DOHH2 (cell line): ENCODE data around the gene HOXA10.

Experiments used
- H3F3A ChIP-seq: fragments of 200-600 bp; sonication (generic), shearing (Covaris generic); 2 replicates; pipeline ENCODE4 v1.6.0; 2016; ENCODE audit warnings: antibody characterized with exemption, mild to moderate bottlenecking; ENCODE audit not compliant: control insufficient read depth, insufficient read depth
- H3K27ac ChIP-seq: fragments of 200-600 bp; sonication (generic); 2 replicates; pipeline ENCODE4 v1.5.1; 2014; ENCODE audit warnings: low read depth, mild to moderate bottlenecking, low read length, moderate library complexity
- H3K27me3 ChIP-seq: fragments of 200-600 bp; sonication (generic); 2 replicates; pipeline ENCODE4 v1.6.1; 2014; ENCODE audit warnings: mild to moderate bottlenecking, low read length, mixed read lengths; ENCODE audit not compliant: control insufficient read depth
- H3K36me3 ChIP-seq: fragments of 200-600 bp; sonication (generic); 2 replicates; pipeline ENCODE4 v1.6.1; 2014; ENCODE audit warnings: mild to moderate bottlenecking, low read length, moderate library complexity, mixed read lengths; ENCODE audit not compliant: control insufficient read depth
- H3K4me1 ChIP-seq: fragments of 200-600 bp; sonication (generic); 2 replicates; pipeline ENCODE4 v1.6.1; 2014; ENCODE audit warnings: mild to moderate bottlenecking, low read length, mixed read lengths; ENCODE audit not compliant: control insufficient read depth
- H3K4me2 ChIP-seq: fragments of 200-600 bp; sonication (generic); 2 replicates; pipeline ENCODE4 v1.6.0; 2014; ENCODE audit warnings: mild to moderate bottlenecking, low read length, moderate library complexity
- H3K4me3 ChIP-seq: fragments of 200-600 bp; sonication (generic); 2 replicates; pipeline ENCODE4 v1.5.1; 2014; ENCODE audit warnings: mild to moderate bottlenecking, low read length, mixed read lengths
- H3K79me2 ChIP-seq: fragments of 200-600 bp; sonication (generic); 2 replicates; pipeline ENCODE4 v1.6.1; 2014; ENCODE audit warnings: mild to moderate bottlenecking, low read length, mixed read lengths; ENCODE audit not compliant: control insufficient read depth
- H3K9me2 ChIP-seq: fragments of 200-600 bp; sonication (generic); replicated peaks from 2 replicates; pipeline ENCODE4 v1.6.1; 2014; ENCODE audit warnings: mild to moderate bottlenecking, low read length, mixed read lengths; ENCODE audit not compliant: control insufficient read depth
- H3K9me3 ChIP-seq: fragments of 200-600 bp; sonication (generic); 2 replicates; pipeline ENCODE4 v1.6.1; 2014; ENCODE audit warnings: antibody characterized with exemption, low read length, mixed read lengths; ENCODE audit not compliant: control insufficient read depth, insufficient read depth
- H4K20me1 ChIP-seq: fragments of 200-600 bp; sonication (generic); 2 replicates; pipeline ENCODE4 v1.6.0; 2014; ENCODE audit warnings: low read depth, mild to moderate bottlenecking, antibody characterized with exemption, low read length, moderate library complexity; ENCODE audit not compliant: control insufficient read depth, insufficient read depth
- EZH2phosphoT487 ChIP-seq: fragments of 200-600 bp; sonication (generic); IDR thresholded peaks from 2 replicates; pipeline ENCODE4 v1.6.1; 2017; ENCODE audit warnings: borderline replicate concordance, mild to moderate bottlenecking, antibody characterized with exemption, low read length, moderate library complexity, mixed read lengths
- TF ChIP-seq, protein P1 (sequence below): fragments of 200-600 bp; sonication (generic); IDR thresholded peaks from one replicate; pipeline ENCODE4 v1.5.1; 2014; ENCODE audit warnings: antibody characterized with exemption, mild to moderate bottlenecking, low read depth, low read length; ENCODE audit not compliant: poor library complexity, severe bottlenecking

The HOXA10 gene

GRCh38 chr7:27122077-27122910 lies 51.8 kb downstream of the HOXA10 start:
- Histone ChIP-seq H3K9me2 (no peaks in the 10 kb centered on the region), H3K4me1 (no peaks in the 10 kb centered on the region), H3K79me2 (no peaks in the 10 kb centered on the region), H3F3A (no peaks in the 10 kb centered on the region), H3K4me2 (no peak overlapping the region), H4K20me1 (no peaks in the 10 kb centered on the region), H3K27ac (no peak overlapping the region), H3K36me3 (no peaks in the 10 kb centered on the region), H3K4me3 (no peak overlapping the region), H3K27me3 (peaks cover 20% of the 10 kb centered on the region), H3K9me3 (no peaks in the 10 kb centered on the region)
- no peak for TF ChIP-seq EZH2phosphoT487
- TF ChIP-seq, protein P1, sequence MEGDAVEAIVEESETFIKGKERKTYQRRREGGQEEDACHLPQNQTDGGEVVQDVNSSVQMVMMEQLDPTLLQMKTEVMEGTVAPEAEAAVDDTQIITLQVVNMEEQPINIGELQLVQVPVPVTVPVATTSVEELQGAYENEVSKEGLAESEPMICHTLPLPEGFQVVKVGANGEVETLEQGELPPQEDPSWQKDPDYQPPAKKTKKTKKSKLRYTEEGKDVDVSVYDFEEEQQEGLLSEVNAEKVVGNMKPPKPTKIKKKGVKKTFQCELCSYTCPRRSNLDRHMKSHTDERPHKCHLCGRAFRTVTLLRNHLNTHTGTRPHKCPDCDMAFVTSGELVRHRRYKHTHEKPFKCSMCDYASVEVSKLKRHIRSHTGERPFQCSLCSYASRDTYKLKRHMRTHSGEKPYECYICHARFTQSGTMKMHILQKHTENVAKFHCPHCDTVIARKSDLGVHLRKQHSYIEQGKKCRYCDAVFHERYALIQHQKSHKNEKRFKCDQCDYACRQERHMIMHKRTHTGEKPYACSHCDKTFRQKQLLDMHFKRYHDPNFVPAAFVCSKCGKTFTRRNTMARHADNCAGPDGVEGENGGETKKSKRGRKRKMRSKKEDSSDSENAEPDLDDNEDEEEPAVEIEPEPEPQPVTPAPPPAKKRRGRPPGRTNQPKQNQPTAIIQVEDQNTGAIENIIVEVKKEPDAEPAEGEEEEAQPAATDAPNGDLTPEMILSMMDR, result no peak

DNA sequence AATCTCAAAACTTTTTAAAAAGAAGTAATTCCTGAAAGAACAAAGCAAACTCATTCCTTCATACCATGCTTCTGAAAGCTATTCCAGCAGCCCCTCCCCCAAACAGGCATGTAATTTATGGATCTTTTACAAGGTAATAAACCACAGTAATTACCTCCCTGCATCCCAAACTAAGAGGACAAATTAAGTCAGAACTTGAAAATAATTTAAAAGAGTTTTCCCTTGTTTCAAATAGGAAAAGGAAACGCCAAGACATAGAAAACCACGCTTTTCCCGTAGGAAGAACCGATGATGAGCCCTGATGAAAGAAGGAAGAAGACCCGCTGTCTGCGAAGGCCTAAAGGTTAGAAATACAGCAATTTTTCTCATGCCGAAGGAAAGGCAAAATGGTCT lies 52.4 kb downstream of the HOXA10 start:
- H3K4me3 ChIP-seq, result no peak overlapping the region
- TF ChIP-seq, protein P1, result no peak
- TF ChIP-seq EZH2phosphoT487, result no peak
- no peaks in the 10 kb centered on the region for H3K36me3 ChIP-seq
- no peaks in the 10 kb centered on the region for H3F3A ChIP-seq
- H3K9me3 ChIP-seq, result no peaks in the 10 kb centered on the region
- H3K27me3 ChIP-seq, result peaks cover 13% of the 10 kb centered on the region
- no peaks in the 10 kb centered on the region for H4K20me1 ChIP-seq
- no peak overlapping the region for H3K27ac ChIP-seq
- H3K4me2 ChIP-seq, result no peak overlapping the region
- no peaks in the 10 kb centered on the region for H3K4me1 ChIP-seq
- H3K79me2 ChIP-seq, result no peaks in the 10 kb centered on the region
- H3K9me2 ChIP-seq, result no peaks in the 10 kb centered on the region
